ENCODE results near the gene MYO16.

- TF ChIP-seq POLR2AphosphoS5 (IDR thresholded peaks at IDR 0.05) (no peak), POLR2A (IDR thresholded peaks at IDR 0.05) (no peak), CTCF (IDR thresholded peaks at IDR 0.05) (no peak)
Observed at GRCh38 chr13:108827646-108828045, 198.2 kb downstream of the MYO16 start.

Data from gastroesophageal sphincter (tissue), 3 donors.